Mesothelial cell of epicardium (in vitro differentiated cells): ENCODE data around the gene RAF1. TPM values are rescaled to one million over a fixed set of nuclear protein-coding genes. Genes with fewer than 3 reads are reported as not detected.
"Not testable (repeated sequence)": the region's sequence is repeated elsewhere in the genome, so short reads cannot be mapped to it uniquely, and the experiment has no call there.

Experiments
- DNase-seq, 2 experiments: peaks; one replicate each; pipeline ENCODE4 v3.0.0; 2021; ENCODE audit warnings: low spot score in 2 of 2; ENCODE audit not compliant: unreplicated experiment in 2 of 2
- H3K27ac Mint-ChIP-seq: 2 replicates; pipeline ENCODE4 v1.8.0; 2021; ENCODE audit warnings: mixed read lengths
- H3K27me3 Mint-ChIP-seq: 2 replicates; pipeline ENCODE4 v1.8.0; 2021; ENCODE audit warnings: low read depth, mixed read lengths
- H3K36me3 Mint-ChIP-seq: 2 replicates; pipeline ENCODE4 v1.8.0; 2021; ENCODE audit warnings: mixed read lengths
- H3K4me1 Mint-ChIP-seq: 2 replicates; pipeline ENCODE4 v1.8.0; 2021; ENCODE audit warnings: mixed read lengths
- H3K4me3 Mint-ChIP-seq: 2 replicates; pipeline ENCODE4 v1.8.0; 2021; ENCODE audit warnings: mild to moderate bottlenecking, moderate library complexity, mixed read lengths
- H3K9me3 Mint-ChIP-seq: 2 replicates; pipeline ENCODE4 v1.8.0; 2021; ENCODE audit warnings: mixed read lengths
- CTCF ChIP-seq: fragments of 200-600 bp; sonication (generic); IDR thresholded peaks from one replicate; pipeline ENCODE4 v1.5.0; 2021; ENCODE audit warnings: antibody characterized with exemption; ENCODE audit not compliant: unreplicated experiment
- total RNA-seq: library from RNA; stranded (reverse); gene quantifications from 3 replicates; pipeline ENCODE4 v1.2.1, GENCODE V29; 2021

The RAF1 gene
- total RNA-seq, 1 donor from 2014 or later, result 116 TPM

GRCh38 chr3:12675115-12675810 is 11.3 kb upstream of the RAF1 start:
- Mint-ChIP-seq H3K4me1 (no peaks in the 10 kb centered on the region), H3K36me3 (peaks cover 3% of the 10 kb centered on the region), H3K4me3 (no peak overlapping the region), H3K27me3 (no peaks in the 10 kb centered on the region), H3K9me3 (peaks cover 13% of the 10 kb centered on the region), H3K27ac (no peak overlapping the region)
- no peak for TF ChIP-seq CTCF
- DNase-seq, result no peak

DNA sequence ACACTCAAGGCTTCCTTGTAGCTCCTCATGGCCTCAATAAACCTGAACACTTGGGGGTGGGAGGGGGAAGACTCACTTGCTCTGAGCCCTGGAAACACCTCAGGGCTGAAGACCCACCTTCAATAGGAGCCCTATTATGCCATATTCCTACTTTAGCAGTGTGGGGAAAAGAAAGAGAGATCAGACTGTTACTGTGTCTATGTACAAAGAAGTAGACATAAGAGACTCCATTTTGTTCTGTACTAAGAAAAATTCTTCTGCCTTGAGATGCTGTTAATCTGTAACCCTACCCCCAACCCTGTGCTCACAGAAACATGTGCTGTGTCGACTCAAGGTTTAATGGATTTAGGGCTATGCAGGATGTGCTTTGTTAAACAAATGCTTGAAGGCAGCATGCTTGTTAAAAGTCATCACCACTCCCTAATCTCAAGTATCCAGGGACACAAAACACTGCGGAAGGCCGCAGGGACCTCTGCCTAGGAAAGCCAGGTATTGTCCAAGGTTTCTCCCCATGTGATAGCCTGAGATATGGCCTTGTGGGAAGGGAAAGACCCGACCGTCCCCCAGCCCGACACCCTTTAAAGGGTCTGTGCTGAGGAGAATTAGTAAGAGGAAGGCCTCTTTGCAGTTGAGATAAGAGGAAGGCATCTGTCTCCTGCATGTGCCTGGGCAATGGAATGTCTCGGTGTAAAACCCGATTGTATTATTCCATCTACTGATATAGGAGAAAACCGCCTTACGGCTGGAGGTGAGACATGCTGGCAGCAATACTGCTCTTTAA is 10.2 kb upstream of the RAF1 start:
- DNase-seq, H3K27ac Mint-ChIP-seq, H3K4me3 Mint-ChIP-seq, H3K36me3 Mint-ChIP-seq, H3K27me3 Mint-ChIP-seq, H3K4me1 Mint-ChIP-seq: not testable (repeated sequence)
- H3K9me3 Mint-ChIP-seq, result peaks cover 13% of the 10 kb centered on the region

- no peak overlapping the region for H3K4me3 Mint-ChIP-seq
- H3K27me3 Mint-ChIP-seq, result no peaks in the 10 kb centered on the region
- no peaks in the 10 kb centered on the region for H3K4me1 Mint-ChIP-seq
- no peak for TF ChIP-seq CTCF
- peaks cover 3% of the 10 kb centered on the region for H3K36me3 Mint-ChIP-seq
- no peak for DNase-seq
- peaks cover 13% of the 10 kb centered on the region for H3K9me3 Mint-ChIP-seq
- no peak overlapping the region for H3K27ac Mint-ChIP-seq
Measured at GRCh38 chr3:12671120-12671450, 7.2 kb upstream of the RAF1 start.

GRCh38 chr3:12670365-12671119 is 6.6 kb upstream of the RAF1 start:
- peaks cover 3% of the 10 kb centered on the region for H3K36me3 Mint-ChIP-seq
- no peak overlapping the region for H3K27ac Mint-ChIP-seq
- no peak for DNase-seq
- H3K9me3 Mint-ChIP-seq, result peaks cover 13% of the 10 kb centered on the region
- H3K4me1 Mint-ChIP-seq, result no peaks in the 10 kb centered on the region
- TF ChIP-seq CTCF, result no peak
- no peak overlapping the region for H3K4me3 Mint-ChIP-seq
- H3K27me3 Mint-ChIP-seq, result no peaks in the 10 kb centered on the region

GRCh38 chr3:12663401-12663935 is 449 bp downstream of the RAF1 start:
- no peaks in the 10 kb centered on the region for H3K9me3 Mint-ChIP-seq
- H3K27me3 Mint-ChIP-seq, result no peaks in the 10 kb centered on the region
- DNase-seq, result peak in 1 of 2 experiments; percentile 39
- TF ChIP-seq CTCF, result no peak
- H3K4me1 Mint-ChIP-seq, result peaks cover 31% of the 10 kb centered on the region
- H3K27ac Mint-ChIP-seq, result peak overlapping the region; percentile 100
- peak overlapping the region; percentile 94 for H3K4me3 Mint-ChIP-seq
- no peaks in the 10 kb centered on the region for H3K36me3 Mint-ChIP-seq
